SKM-1 treated with dmso at 0.1 percent for 144 hours (cell line): ENCODE results near the gene JAK1.

Source experiments
- DNase-seq: peaks from one replicate; lab custom pipeline; 2025; ENCODE audit not compliant: unreplicated experiment; lab: John Stamatoyannopoulos, UW

JAK1 gene

GRCh38 chr1:64980745-64981600, 14.6 kb upstream of the JAK1 start:
- DNase-seq = no peak

- DNase-seq = no peak
Observed at GRCh38 chr1:64979358-64979757, 13.0 kb upstream of the JAK1 start.

GRCh38 chr1:64976361-64976760, 10.0 kb upstream of the JAK1 start:
- DNase-seq = no peak

GRCh38 chr1:64975740-64976139, 9.4 kb upstream of the JAK1 start:
- no peak for DNase-seq

- DNase-seq = no peak
Observed at GRCh38 chr1:64975127-64975526, 8.8 kb upstream of the JAK1 start.

- no peak for DNase-seq
Observed at GRCh38 chr1:64974288-64974825, 8.0 kb upstream of the JAK1 start.

GRCh38 chr1:64973061-64973647, 6.8 kb upstream of the JAK1 start:
- DNase-seq = no peak

- no peak for DNase-seq
Observed at GRCh38 chr1:64969305-64970046, 3.1 kb upstream of the JAK1 start.

DNA sequence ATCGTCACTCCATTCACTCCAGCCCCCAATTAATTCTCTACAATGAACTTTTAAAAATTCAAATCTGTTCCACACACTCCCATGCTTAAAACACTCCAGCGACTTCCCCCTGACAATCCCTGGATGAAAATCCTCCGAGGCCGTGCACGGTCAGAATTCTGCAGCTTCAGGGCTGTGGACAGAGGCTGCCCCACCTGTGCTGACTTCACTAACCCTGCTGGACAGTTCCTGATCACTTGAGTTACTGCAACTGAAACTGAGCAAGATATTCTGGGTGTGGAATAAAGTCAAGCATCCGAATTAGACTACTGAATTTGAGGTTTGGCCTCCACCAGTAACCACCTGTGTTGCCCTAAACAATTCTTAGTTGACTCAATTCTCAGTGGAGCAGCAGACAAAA, 1.0 kb upstream of the JAK1 start:
- no peak for DNase-seq

DNA sequence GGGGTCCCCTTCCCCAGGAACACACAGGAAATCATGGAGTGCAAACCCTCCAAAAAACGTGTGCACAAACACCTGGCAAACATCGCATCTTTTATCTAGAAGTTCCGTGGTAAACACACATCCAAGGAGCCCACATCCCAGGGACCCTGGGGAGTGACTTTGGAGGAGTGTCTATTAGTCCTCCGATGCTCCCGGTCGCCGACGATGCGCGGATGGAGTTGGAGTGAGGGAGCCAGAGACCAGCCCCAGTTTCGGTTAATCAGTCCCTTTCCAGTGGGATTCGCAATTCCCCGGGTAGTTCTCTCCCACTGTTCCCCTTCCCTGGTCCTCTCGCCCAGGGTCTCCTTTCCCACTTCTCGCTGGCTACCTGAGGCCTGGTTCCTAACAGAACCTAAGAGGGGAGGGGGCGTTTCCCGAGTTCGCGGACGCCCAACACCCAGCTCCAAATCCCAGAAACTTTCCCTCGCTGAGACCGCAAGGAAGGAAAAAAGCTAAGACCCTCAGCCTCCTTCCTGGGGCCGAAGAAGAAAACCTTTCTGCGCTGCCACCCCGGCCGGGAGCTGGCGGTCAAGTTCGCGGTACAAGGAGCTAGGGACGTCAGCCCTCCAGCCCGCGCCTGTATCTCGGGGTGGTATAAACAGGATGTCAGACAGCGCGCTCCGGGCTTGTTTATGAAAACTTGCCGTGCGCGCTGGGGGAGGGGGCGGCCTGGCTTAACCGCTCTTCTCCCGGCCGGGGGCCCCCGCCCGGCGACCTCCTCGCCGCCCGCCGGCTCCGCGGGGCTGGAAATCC, 787 bp downstream of the JAK1 start:
- no peak for DNase-seq

GRCh38 chr1:64963466-64963865, 2.9 kb downstream of the JAK1 start:
- no peak for DNase-seq

- no peak for DNase-seq
Observed at GRCh38 chr1:64962441-64962840, 3.9 kb downstream of the JAK1 start.

GRCh38 chr1:64961923-64962322, 4.4 kb downstream of the JAK1 start:
- no peak for DNase-seq

DNA sequence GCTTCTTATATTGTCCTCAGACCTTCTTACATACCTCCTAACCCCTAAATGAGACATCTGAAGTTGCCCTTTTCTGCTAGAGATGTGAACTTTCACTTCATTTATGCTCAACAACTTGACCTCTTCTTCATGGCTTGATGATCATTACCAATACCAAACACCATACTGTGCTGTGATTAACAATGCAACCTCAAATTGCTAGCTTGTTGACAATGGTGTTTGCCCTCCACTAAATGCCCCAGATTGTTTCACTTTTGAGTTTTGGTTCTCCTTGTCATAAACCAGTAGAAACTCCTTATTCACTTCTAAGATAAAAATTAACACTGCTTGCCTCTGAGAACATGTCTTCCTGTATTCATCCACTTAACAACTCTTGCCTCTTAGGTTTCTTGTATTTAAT, 5.6 kb downstream of the JAK1 start:
- no peak for DNase-seq

GRCh38 chr1:64959986-64960385, 6.4 kb downstream of the JAK1 start:
- no peak for DNase-seq

GRCh38 chr1:64956733-64957441, 9.5 kb downstream of the JAK1 start:
- DNase-seq = peak; percentile 49

GRCh38 chr1:64956010-64956640, 10.2 kb downstream of the JAK1 start:
- DNase-seq = no peak

DNA sequence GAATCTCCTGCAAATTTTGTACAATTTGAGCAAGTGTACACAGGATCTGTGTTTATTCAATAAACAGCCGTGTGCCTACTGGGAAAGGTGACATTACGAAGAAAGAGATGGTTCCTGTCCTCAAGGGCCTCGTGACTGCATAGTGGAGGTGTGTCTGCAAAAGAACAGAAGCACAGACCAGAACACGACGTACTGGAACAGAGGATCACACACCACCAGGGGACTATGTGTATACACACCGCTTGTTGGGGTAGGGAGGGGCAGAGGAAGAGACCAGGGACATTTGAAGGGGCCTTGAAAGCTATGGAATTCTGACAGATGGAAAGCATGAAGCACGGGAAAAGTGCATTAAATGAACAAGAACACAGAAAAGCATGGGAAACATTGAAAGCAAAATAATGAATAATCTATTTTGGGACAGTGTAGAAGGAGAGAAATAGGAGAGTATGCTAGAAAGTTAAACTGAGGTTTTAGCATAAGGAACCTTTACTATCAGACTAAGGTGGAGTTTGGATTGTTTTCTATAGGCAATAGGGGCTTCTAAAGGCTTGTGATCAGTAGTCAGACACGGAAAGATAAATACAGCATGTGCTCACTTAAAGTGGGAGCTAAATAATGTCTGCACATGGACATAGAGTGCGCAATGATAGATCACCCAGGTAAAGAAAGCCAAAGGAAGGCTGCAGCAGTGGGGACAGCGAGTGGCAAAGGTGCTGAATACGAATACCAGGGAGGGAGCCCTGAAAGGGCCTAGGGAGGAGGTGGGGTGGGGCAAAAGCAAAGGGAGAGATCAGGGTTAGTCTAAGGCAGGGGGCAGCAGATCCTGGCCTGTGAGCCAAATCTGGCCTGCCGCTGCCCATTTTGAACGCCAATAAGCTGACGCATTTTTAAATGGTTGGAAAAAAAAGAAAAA, 11.0 kb downstream of the JAK1 start:
- no peak for DNase-seq

DNA sequence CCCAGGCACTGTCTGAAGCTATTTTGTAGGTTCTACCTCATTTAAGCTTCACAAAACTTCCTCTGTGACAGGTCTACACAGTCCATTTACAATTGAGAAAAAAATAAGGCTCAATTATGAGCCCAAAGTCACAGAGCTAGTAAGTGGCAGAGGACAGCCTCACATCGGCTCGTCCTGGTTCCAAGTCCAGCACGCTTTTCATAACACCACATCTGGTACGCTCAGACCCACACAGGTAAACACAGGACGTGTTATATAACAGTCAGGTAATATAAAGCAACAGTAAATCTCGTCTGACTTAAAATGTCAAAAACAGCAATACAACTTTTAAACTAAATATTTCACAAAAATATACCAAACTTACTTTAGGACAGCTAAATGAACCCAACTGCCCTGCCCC, 13.1 kb downstream of the JAK1 start:
- no peak for DNase-seq
